Activated CD8-positive, alpha-beta T cell treated with anti-CD3 and anti-CD28 coated beads, Interleukin-2, amount 10 ng/mL, durations not matched to agents 7 days and 5 days (primary cell): ENCODE measurements around the gene USP17L21. TPM values are rescaled to one million over a fixed set of nuclear protein-coding genes. Genes with fewer than 3 reads are reported as not detected.
"Not testable (repeated sequence)": the region's sequence is repeated elsewhere in the genome, so short reads cannot be mapped to it uniquely, and the experiment has no call there.

Experiments
- ATAC-seq: fragments of 150-1000 bp; cut with Tn5 transposase; one replicate; pipeline ENCODE4 v1.10.0; 2021; ENCODE audit warnings: moderate library complexity
- CTCF ChIA-PET: fragments of 350-600 bp; sonication (Branson Sonifier 250); formaldehyde crosslinking; loops from one replicate; lab custom pipeline; 2021; ENCODE audit warnings: antibody characterized with exemption; lab: Charles Lee
- POLR2A ChIA-PET: fragments of 350-600 bp; sonication (Branson Sonifier 250); formaldehyde crosslinking; loops from one replicate; lab custom pipeline; 2021; ENCODE audit warnings: antibody characterized with exemption; lab: Charles Lee
- DNase-seq: peaks from one replicate; pipeline ENCODE4 v3.0.0-alpha.2; 2020
- H3K27ac Mint-ChIP-seq: one replicate; pipeline ENCODE4 v1.8.0; 2021; ENCODE audit warnings: mild to moderate bottlenecking, mixed read lengths
- H3K27me3 Mint-ChIP-seq: one replicate; pipeline ENCODE4 v1.8.0; 2021; ENCODE audit warnings: low read depth, mixed read lengths
- H3K36me3 Mint-ChIP-seq: one replicate; pipeline ENCODE4 v1.8.0; 2021; ENCODE audit warnings: low read depth, mixed read lengths
- H3K4me1 Mint-ChIP-seq: one replicate; pipeline ENCODE4 v1.8.0; 2021; ENCODE audit warnings: low read depth, mixed read lengths
- H3K4me3 Mint-ChIP-seq: one replicate; pipeline ENCODE4 v1.8.0; 2021; ENCODE audit warnings: mild to moderate bottlenecking, mixed read lengths
- H3K9me3 Mint-ChIP-seq: one replicate; pipeline ENCODE4 v1.8.0; 2022; ENCODE audit warnings: mixed read lengths; ENCODE audit not compliant: insufficient read depth
- total RNA-seq, 2 experiments: library from RNA; stranded (reverse); gene quantifications; one replicate each; pipeline ENCODE4 v1.2.3, GENCODE V29; 2021

The USP17L21 gene, protein sequence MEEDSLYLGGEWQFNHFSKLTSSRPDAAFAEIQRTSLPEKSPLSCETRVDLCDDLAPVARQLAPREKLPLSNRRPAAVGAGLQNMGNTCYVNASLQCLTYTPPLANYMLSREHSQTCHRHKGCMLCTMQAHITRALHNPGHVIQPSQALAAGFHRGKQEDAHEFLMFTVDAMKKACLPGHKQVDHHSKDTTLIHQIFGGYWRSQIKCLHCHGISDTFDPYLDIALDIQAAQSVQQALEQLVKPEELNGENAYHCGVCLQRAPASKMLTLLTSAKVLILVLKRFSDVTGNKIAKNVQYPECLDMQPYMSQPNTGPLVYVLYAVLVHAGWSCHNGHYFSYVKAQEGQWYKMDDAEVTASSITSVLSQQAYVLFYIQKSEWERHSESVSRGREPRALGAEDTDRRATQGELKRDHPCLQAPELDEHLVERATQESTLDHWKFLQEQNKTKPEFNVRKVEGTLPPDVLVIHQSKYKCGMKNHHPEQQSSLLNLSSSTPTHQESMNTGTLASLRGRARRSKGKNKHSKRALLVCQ
- total RNA-seq, result not detected

DNA sequence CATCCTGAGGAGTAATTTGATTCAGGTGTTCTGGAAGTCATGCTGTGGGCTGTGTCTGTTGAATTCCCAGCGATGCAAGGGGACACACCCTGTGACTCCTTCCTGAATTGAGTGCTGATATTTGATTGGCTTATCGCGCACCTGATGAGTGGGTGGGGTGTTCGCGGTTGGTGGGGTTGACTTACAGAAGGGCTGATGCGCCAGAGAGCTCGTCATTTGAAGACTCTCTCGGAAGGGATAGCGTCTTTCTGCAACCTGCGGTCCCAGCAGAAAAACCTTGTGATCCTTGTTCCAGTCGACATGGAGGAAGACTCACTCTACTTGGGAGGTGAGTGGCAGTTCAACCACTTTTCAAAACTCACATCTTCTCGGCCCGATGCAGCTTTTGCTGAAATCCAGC, at the start of gene USP17L21:
Gene USP17L21 (plus strand): TSS at position 301 of the 400 bp plus-strand sequence. CDS start 0 bp downstream, at position 301.
- DNase-seq, H3K27ac Mint-ChIP-seq, H3K4me1 Mint-ChIP-seq, ATAC-seq, H3K27me3 Mint-ChIP-seq, POLR2A ChIA-PET, H3K36me3 Mint-ChIP-seq, CTCF ChIA-PET, H3K4me3 Mint-ChIP-seq, H3K9me3 Mint-ChIP-seq: not testable (repeated sequence)

- POLR2A ChIA-PET, H3K27me3 Mint-ChIP-seq, H3K4me1 Mint-ChIP-seq, H3K4me3 Mint-ChIP-seq, CTCF ChIA-PET, H3K36me3 Mint-ChIP-seq, H3K9me3 Mint-ChIP-seq, DNase-seq, ATAC-seq, H3K27ac Mint-ChIP-seq: not testable (repeated sequence)
Measured at GRCh38 chr4:9214701-9215100, 48.0 kb upstream of the USP17L21 start.

GRCh38 chr4:9215105-9215504, 47.6 kb upstream of the USP17L21 start, which contains the start of gene USP17L11:
USP17L11 (plus strand) TSS chr4:9215405; CDS start chr4:9215405, 0 bp downstream.
- H3K9me3 Mint-ChIP-seq, H3K4me1 Mint-ChIP-seq, H3K27me3 Mint-ChIP-seq, H3K4me3 Mint-ChIP-seq, CTCF ChIA-PET, POLR2A ChIA-PET, ATAC-seq, H3K36me3 Mint-ChIP-seq, H3K27ac Mint-ChIP-seq, DNase-seq: not testable (repeated sequence)

DNA sequence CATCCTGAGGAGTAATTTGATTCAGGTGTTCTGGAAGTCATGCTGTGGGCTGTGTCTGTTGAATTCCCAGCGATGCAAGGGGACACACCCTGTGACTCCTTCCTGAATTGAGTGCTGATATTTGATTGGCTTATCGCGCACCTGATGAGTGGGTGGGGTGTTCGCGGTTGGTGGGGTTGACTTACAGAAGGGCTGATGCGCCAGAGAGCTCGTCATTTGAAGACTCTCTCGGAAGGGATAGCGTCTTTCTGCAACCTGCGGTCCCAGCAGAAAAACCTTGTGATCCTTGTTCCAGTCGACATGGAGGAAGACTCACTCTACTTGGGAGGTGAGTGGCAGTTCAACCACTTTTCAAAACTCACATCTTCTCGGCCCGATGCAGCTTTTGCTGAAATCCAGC, 42.8 kb upstream of the USP17L21 start, which contains the start of gene USP17L12:
Gene USP17L12 (plus strand): TSS at position 301 of the 400 bp plus-strand sequence. CDS start 0 bp downstream, at position 301.
- CTCF ChIA-PET, DNase-seq, H3K4me1 Mint-ChIP-seq, H3K36me3 Mint-ChIP-seq, H3K27me3 Mint-ChIP-seq, H3K9me3 Mint-ChIP-seq, H3K27ac Mint-ChIP-seq, H3K4me3 Mint-ChIP-seq, POLR2A ChIA-PET, ATAC-seq: not testable (repeated sequence)

DNA sequence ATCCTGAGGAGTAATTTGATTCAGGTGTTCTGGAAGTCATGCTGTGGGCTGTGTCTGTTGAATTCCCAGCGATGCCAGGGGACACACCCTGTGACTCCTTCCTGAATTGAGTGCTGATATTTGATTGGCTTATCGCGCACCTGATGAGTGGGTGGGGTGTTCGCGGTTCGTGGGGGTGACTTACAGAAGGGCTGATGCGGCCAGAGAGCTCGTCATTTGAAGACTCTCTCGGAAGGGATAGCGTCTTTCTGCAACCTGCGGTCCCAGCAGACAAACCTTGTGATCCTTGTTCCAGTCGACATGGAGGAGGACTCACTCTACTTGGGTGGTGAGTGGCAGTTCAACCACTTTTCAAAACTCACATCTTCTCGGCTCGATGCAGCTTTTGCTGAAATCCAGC, 38.1 kb upstream of the USP17L21 start, which contains the start of gene USP17L13:
Gene USP17L13 (plus strand): TSS at position 301 of the 400 bp plus-strand sequence. CDS start 0 bp downstream, at position 301.
- CTCF ChIA-PET, H3K9me3 Mint-ChIP-seq, H3K27me3 Mint-ChIP-seq, DNase-seq, H3K36me3 Mint-ChIP-seq, ATAC-seq, H3K27ac Mint-ChIP-seq, POLR2A ChIA-PET, H3K4me1 Mint-ChIP-seq, H3K4me3 Mint-ChIP-seq: not testable (repeated sequence)

GRCh38 chr4:9230249-9230648, 32.4 kb upstream of the USP17L21 start:
- POLR2A ChIA-PET, DNase-seq, H3K9me3 Mint-ChIP-seq, H3K27me3 Mint-ChIP-seq, H3K27ac Mint-ChIP-seq, H3K4me1 Mint-ChIP-seq, H3K36me3 Mint-ChIP-seq, CTCF ChIA-PET, ATAC-seq, H3K4me3 Mint-ChIP-seq: not testable (repeated sequence)

- H3K27me3 Mint-ChIP-seq, H3K4me3 Mint-ChIP-seq, H3K9me3 Mint-ChIP-seq, POLR2A ChIA-PET, H3K4me1 Mint-ChIP-seq, DNase-seq, H3K36me3 Mint-ChIP-seq, H3K27ac Mint-ChIP-seq, CTCF ChIA-PET, ATAC-seq: not testable (repeated sequence)
Measured at GRCh38 chr4:9234085-9234484, 28.6 kb upstream of the USP17L21 start, which contains the start of gene USP17L15. USP17L15 (plus strand) TSS chr4:9234385; CDS start chr4:9234385, 0 bp downstream.

DNA sequence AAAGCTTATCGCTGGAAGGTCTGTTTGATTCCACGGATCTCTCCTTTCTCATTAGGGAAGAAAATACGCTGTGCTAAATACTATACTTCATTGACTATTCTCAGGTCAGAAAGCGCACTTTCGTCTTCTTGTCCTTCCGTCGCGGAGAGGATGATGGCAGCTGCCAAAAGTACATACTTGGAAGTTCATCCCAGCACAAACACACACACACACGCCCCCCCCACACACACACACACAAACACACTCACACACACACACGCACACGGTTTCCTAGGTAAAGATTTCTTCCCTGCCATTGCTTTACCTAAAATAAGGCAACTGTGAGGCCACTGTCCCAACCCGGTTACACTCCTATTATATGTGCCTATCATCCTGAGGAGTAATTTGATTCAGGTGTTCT, 24.2 kb upstream of the USP17L21 start:
- CTCF ChIA-PET, DNase-seq, H3K4me3 Mint-ChIP-seq, H3K9me3 Mint-ChIP-seq, H3K36me3 Mint-ChIP-seq, H3K4me1 Mint-ChIP-seq, POLR2A ChIA-PET, H3K27me3 Mint-ChIP-seq, H3K27ac Mint-ChIP-seq, ATAC-seq: not testable (repeated sequence)

GRCh38 chr4:9243579-9243978, 19.1 kb upstream of the USP17L21 start, which contains the start of gene USP17L17:
USP17L17 (plus strand) TSS chr4:9243879; CDS start chr4:9243879, 0 bp downstream.
- DNase-seq, POLR2A ChIA-PET, H3K36me3 Mint-ChIP-seq, CTCF ChIA-PET, H3K9me3 Mint-ChIP-seq, H3K4me3 Mint-ChIP-seq, H3K27ac Mint-ChIP-seq, H3K27me3 Mint-ChIP-seq, H3K4me1 Mint-ChIP-seq, ATAC-seq: not testable (repeated sequence)

DNA sequence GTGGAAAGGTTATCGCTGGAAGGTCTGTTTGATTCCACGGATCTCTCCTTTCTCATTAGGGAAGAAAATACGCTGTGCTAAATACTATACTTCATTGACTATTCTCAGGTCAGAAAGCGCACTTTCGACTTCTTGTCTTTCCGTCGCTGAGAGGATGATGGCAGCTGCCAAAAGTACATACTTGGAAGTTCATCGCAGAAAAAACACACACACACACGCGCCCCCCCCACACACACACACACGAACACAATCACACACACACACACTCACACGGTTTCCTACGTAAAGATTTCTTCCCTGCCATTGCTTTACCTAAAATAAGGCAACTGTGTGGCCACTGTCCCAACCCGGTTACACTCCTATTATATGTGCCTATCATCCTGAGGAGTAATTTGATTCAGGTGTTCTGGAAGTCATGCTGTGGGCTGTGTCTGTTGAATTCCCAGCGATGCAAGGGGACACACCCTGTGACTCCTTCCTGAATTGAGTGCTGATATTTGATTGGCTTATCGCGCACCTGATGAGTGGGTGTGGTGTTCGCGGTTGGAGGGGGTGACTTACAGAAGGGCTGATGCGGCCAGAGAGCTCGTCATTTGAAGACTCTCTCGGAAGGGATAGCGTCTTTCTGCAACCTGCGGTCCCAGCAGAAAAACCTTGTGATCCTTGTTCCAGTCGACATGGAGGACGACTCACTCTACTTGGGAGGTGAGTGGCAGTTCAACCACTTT, 14.6 kb upstream of the USP17L21 start, which contains the start of gene USP17L18:
Gene USP17L18 (plus strand): TSS at position 678 of the 728 bp plus-strand sequence. CDS start 0 bp downstream, at position 678.
- H3K4me1 Mint-ChIP-seq, H3K27ac Mint-ChIP-seq, CTCF ChIA-PET, ATAC-seq, POLR2A ChIA-PET, H3K27me3 Mint-ChIP-seq, H3K36me3 Mint-ChIP-seq, H3K9me3 Mint-ChIP-seq, H3K4me3 Mint-ChIP-seq: not testable (repeated sequence)
- peak; percentile 14 for DNase-seq

DNA sequence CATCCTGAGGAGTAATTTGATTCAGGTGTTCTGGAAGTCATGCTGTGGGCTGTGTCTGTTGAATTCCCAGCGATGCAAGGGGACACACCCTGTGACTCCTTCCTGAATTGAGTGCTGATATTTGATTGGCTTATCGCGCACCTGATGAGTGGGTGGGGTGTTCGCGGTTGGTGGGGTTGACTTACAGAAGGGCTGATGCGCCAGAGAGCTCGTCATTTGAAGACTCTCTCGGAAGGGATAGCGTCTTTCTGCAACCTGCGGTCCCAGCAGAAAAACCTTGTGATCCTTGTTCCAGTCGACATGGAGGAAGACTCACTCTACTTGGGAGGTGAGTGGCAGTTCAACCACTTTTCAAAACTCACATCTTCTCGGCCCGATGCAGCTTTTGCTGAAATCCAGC, 9.6 kb upstream of the USP17L21 start, which contains the start of gene USP17L19:
Gene USP17L19 (plus strand): TSS at position 301 of the 400 bp plus-strand sequence. CDS start 0 bp downstream, at position 301.
- POLR2A ChIA-PET, H3K4me3 Mint-ChIP-seq, H3K36me3 Mint-ChIP-seq, DNase-seq, H3K27ac Mint-ChIP-seq, H3K4me1 Mint-ChIP-seq, H3K27me3 Mint-ChIP-seq, CTCF ChIA-PET, H3K9me3 Mint-ChIP-seq, ATAC-seq: not testable (repeated sequence)
